Activated naive CD4-positive, alpha-beta T cell treated with anti-CD3 and anti-CD28 coated beads, Interleukin-2, amount 10 ng/mL, durations not matched to agents 7 days and 5 days (primary cell): ENCODE data around the gene BTBD9.
A peak's percentile ranks its signal among the peaks of the same experiment; 100 is the strongest.

Experiments used
- CTCF ChIA-PET: fragments of 350-600 bp; sonication (Branson Sonifier 250); formaldehyde crosslinking; loops from one replicate; lab custom pipeline; 2021; ENCODE audit warnings: antibody characterized with exemption; lab: Charles Lee
- DNase-seq: peaks from one replicate; pipeline ENCODE4 v3.0.0-alpha.2; 2020
- H3K27ac Mint-ChIP-seq: one replicate; pipeline ENCODE4 v1.8.0; 2021; ENCODE audit warnings: mild to moderate bottlenecking, moderate library complexity, mixed read lengths
- H3K27me3 Mint-ChIP-seq: one replicate; pipeline ENCODE4 v1.8.0; 2021; ENCODE audit warnings: mild to moderate bottlenecking, mixed read lengths
- H3K36me3 Mint-ChIP-seq: one replicate; pipeline ENCODE4 v1.8.0; 2021; ENCODE audit warnings: mixed read lengths
- H3K4me1 Mint-ChIP-seq: one replicate; pipeline ENCODE4 v1.8.0; 2021; ENCODE audit warnings: mixed read lengths
- H3K4me3 Mint-ChIP-seq: one replicate; pipeline ENCODE4 v1.8.0; 2021; ENCODE audit warnings: mild to moderate bottlenecking, moderate library complexity, mixed read lengths
- H3K9me3 Mint-ChIP-seq: one replicate; pipeline ENCODE4 v1.8.0; 2021; ENCODE audit warnings: mixed read lengths

BTBD9 gene

DNA sequence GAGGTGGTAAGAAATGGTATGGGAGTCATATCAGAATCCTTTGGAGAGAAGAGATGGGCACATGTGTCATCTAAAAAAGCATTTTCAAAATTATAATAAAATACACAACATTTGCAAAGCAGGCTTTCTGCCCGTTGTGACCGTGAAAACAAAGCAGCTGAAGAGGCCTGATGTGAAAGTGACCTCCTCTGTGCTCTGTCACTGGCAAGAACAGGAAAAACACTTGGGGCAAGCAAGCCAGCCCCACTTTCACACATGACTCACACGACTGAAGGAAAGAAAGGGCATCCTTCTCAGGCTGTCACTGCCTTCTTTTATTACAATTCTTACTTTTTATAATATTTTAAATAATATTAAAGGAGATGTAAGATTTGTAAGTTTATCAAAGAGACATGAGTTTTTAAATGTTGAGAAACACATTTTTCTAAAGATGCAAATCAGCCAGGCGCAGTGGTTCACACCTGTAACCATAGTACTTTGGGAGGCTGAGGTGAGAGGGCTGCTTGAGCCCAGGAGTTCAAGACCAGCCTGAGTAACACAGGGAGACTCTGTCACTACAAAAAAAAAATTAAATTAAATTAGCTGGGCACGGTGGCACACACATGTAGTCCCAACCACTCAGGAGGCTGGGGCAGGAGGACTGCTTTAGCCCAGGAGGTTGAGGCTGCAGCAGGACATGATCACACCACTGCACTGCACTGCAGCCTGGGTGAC lies 143.7 kb downstream of the BTBD9 start:
- H3K4me3 Mint-ChIP-seq: no peak overlapping the region
- no peaks in the 10 kb centered on the region for H3K4me1 Mint-ChIP-seq
- no peak overlapping the region for H3K27ac Mint-ChIP-seq
- no peak for DNase-seq
- no peaks in the 10 kb centered on the region for H3K36me3 Mint-ChIP-seq
- CTCF ChIA-PET: interaction anchor here (0.8 kb wide), 1 partner anchor 14 kb away, joined by 4 read pairs; no protein-coding TSS in a partner anchor
- H3K9me3 Mint-ChIP-seq: no peaks in the 10 kb centered on the region
- H3K27me3 Mint-ChIP-seq: no peaks in the 10 kb centered on the region

DNA sequence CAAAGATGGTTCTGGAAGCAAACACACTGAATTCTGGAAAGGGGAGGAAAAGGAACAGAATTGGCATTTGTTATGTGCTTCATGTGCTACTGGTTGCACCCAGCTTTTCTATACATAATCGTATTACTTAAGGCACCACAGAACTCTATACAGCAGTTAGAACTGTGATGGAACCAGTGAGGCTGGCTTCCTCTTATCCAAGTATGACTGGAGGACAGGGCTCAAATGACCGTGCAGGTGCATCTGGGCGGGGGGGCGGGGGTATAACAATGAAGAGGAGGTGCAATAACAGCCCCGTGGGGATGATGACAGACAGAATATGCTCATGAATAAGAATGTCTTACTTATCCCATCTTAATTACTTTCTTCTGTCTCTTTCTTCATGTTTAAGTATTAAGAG lies 144.2 kb downstream of the BTBD9 start:
- Mint-ChIP-seq H3K27me3 (no peaks in the 10 kb centered on the region), H3K4me1 (peaks cover 2% of the 10 kb centered on the region), H3K27ac (no peak overlapping the region), H3K9me3 (no peaks in the 10 kb centered on the region), H3K36me3 (no peaks in the 10 kb centered on the region), H3K4me3 (no peak overlapping the region)
- CTCF ChIA-PET: interaction anchor here (1.8 kb wide), 1 partner anchor 15 kb away, joined by 6 read pairs; no protein-coding TSS in a partner anchor
- DNase-seq: no peak

GRCh38 chr6:38493931-38494547 lies 145.7 kb downstream of the BTBD9 start:
- H3K4me3 Mint-ChIP-seq: no peak overlapping the region
- H3K4me1 Mint-ChIP-seq: peaks cover 2% of the 10 kb centered on the region
- H3K36me3 Mint-ChIP-seq: no peaks in the 10 kb centered on the region
- no peaks in the 10 kb centered on the region for H3K9me3 Mint-ChIP-seq
- DNase-seq: peak; percentile 86
- CTCF ChIA-PET: interaction anchor here (0.7 to 1.9 kb wide), 17 partner anchors 8 to 1470 kb away, joined by 3 to 10 read pairs (median 4); no protein-coding TSS in a partner anchor
- no peaks in the 10 kb centered on the region for H3K27me3 Mint-ChIP-seq
- no peak overlapping the region for H3K27ac Mint-ChIP-seq

DNA sequence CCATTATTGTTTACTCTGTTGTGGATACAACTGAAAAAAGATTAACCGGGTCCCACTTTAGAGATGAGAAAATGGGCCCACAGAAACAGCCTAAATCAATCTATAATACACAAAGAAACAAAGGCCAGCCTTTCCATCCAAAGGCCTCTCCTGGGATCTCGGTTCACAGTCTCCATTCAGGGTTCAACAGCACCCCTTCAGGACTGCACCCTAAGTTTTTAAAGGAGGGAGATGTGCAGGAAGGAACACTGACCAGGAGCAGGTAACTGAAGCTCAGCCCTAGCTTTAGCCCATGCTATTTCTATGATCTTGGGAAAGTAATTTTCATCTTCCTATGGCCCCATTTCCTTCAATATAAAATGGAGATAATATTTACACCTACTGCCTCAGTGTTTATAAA lies 147.7 kb downstream of the BTBD9 start:
- H3K27me3 Mint-ChIP-seq: no peaks in the 10 kb centered on the region
- no peak for DNase-seq
- H3K4me3 Mint-ChIP-seq: no peak overlapping the region
- H3K27ac Mint-ChIP-seq: no peak overlapping the region
- CTCF ChIA-PET: interaction anchor here (0.7 to 0.8 kb wide), 2 partner anchors 787 to 1000 kb away, joined by 3 to 4 read pairs; no protein-coding TSS in a partner anchor
- no peaks in the 10 kb centered on the region for H3K9me3 Mint-ChIP-seq
- no peaks in the 10 kb centered on the region for H3K36me3 Mint-ChIP-seq
- H3K4me1 Mint-ChIP-seq: peaks cover 2% of the 10 kb centered on the region

GRCh38 chr6:38489951-38490350 lies 149.8 kb downstream of the BTBD9 start:
- DNase-seq: no peak
- peaks cover 2% of the 10 kb centered on the region for H3K4me1 Mint-ChIP-seq
- H3K36me3 Mint-ChIP-seq: no peaks in the 10 kb centered on the region
- H3K27me3 Mint-ChIP-seq: no peaks in the 10 kb centered on the region
- CTCF ChIA-PET: interaction anchor here (1.2 kb wide), 1 partner anchor 22 kb away, joined by 3 read pairs; no protein-coding TSS in a partner anchor
- no peak overlapping the region for H3K27ac Mint-ChIP-seq
- no peak overlapping the region for H3K4me3 Mint-ChIP-seq
- no peaks in the 10 kb centered on the region for H3K9me3 Mint-ChIP-seq

DNA sequence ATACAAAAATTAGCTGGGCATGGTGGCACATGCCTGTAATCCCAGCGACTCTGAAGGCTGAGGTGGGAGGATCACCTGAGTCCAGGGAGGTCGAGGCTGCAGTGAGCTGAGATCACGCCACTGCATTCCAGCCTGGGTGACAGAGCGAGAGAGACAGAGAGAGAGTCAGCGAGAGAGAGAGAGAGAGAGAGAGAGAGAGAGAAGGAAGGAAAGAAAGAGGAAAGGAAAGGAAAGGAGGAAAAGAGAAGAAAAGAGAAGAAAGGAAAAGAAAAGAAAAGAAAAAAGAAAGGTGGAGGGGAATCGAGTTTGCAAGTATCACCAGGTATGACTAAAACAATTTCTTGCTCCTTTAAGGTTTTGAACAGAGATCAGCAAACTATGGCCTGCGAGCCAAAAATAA lies 152.3 kb downstream of the BTBD9 start:
- Mint-ChIP-seq H3K27ac (no peak overlapping the region), H3K4me3 (no peak overlapping the region), H3K27me3 (no peaks in the 10 kb centered on the region), H3K9me3 (no peaks in the 10 kb centered on the region), H3K4me1 (peaks cover 2% of the 10 kb centered on the region), H3K36me3 (no peaks in the 10 kb centered on the region)
- CTCF ChIA-PET: no interaction called here
- no peak for DNase-seq

- no peak for DNase-seq
- no peaks in the 10 kb centered on the region for H3K9me3 Mint-ChIP-seq
- no peak overlapping the region for H3K27ac Mint-ChIP-seq
- no peaks in the 10 kb centered on the region for H3K4me1 Mint-ChIP-seq
- H3K27me3 Mint-ChIP-seq: no peaks in the 10 kb centered on the region
- no peak overlapping the region for H3K4me3 Mint-ChIP-seq
- CTCF ChIA-PET: interaction anchor here (1.2 kb wide), 1 partner anchor 9 kb away, joined by 5 read pairs; no protein-coding TSS in a partner anchor
- H3K36me3 Mint-ChIP-seq: no peaks in the 10 kb centered on the region
Measured at GRCh38 chr6:38485488-38485887, 154.2 kb downstream of the BTBD9 start.

- no peaks in the 10 kb centered on the region for H3K27me3 Mint-ChIP-seq
- no peak overlapping the region for H3K4me3 Mint-ChIP-seq
- H3K4me1 Mint-ChIP-seq: no peaks in the 10 kb centered on the region
- H3K27ac Mint-ChIP-seq: no peak overlapping the region
- H3K36me3 Mint-ChIP-seq: no peaks in the 10 kb centered on the region
- DNase-seq: no peak
- H3K9me3 Mint-ChIP-seq: no peaks in the 10 kb centered on the region
- CTCF ChIA-PET: interaction anchor here (0.6 kb wide), 1 partner anchor 229 kb away, joined by 3 read pairs; no protein-coding TSS in a partner anchor
Measured at GRCh38 chr6:38484656-38485055, 155.1 kb downstream of the BTBD9 start.

DNA sequence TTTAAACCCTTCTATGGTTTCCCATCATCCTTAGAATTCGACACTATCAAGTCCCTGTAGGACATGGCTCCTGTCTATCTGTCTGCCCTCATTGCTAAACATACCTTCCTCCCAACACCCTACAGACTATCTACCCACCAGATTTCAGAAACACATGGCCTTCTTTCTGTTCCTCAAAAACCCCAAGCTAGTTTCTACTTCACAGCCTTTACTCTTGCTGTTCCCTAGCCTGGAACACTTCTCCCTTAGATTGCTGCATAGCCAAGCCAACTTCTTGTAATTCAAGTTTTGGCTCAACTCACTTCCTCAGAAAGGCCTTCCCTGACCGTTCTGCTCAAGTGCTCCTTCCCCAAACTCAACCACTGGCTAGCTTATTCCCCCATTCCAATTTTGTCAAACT lies 156.2 kb downstream of the BTBD9 start:
- no peak for DNase-seq
- Mint-ChIP-seq H3K36me3 (no peaks in the 10 kb centered on the region), H3K27ac (no peak overlapping the region), H3K27me3 (no peaks in the 10 kb centered on the region), H3K9me3 (no peaks in the 10 kb centered on the region), H3K4me3 (no peak overlapping the region), H3K4me1 (no peaks in the 10 kb centered on the region)
- CTCF ChIA-PET: interaction anchor here (1.7 kb wide), 1 partner anchor 10 kb away, joined by 7 read pairs; no protein-coding TSS in a partner anchor

DNA sequence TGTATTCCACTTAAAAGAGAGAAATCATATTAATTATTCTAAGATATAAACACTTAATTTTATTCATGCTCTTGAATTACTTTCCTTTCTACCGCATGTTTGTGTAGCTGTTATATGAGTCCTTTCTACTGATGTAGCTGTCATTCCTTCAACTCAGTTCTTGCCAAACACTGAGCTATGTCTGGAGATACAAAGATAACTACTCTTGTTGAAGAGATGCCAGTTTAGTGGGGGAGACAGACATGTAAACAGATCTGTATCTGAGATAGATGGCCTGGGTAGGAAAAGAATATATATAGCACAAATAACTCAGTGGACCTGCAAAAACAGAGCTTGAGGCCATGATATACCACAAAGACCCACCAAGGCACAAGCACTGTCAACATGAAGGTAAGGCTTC lies 157.3 kb downstream of the BTBD9 start:
- CTCF ChIA-PET: interaction anchor here (1.7 kb wide), 1 partner anchor 12 kb away, joined by 7 read pairs; no protein-coding TSS in a partner anchor
- Mint-ChIP-seq H3K27ac (no peak overlapping the region), H3K27me3 (no peaks in the 10 kb centered on the region), H3K9me3 (no peaks in the 10 kb centered on the region), H3K4me3 (no peak overlapping the region), H3K36me3 (no peaks in the 10 kb centered on the region), H3K4me1 (peaks cover 2% of the 10 kb centered on the region)
- no peak for DNase-seq

GRCh38 chr6:38481851-38482250 lies 157.9 kb downstream of the BTBD9 start:
- H3K36me3 Mint-ChIP-seq: no peaks in the 10 kb centered on the region
- no peaks in the 10 kb centered on the region for H3K27me3 Mint-ChIP-seq
- DNase-seq: no peak
- H3K4me3 Mint-ChIP-seq: no peak overlapping the region
- H3K27ac Mint-ChIP-seq: no peak overlapping the region
- no peaks in the 10 kb centered on the region for H3K9me3 Mint-ChIP-seq
- CTCF ChIA-PET: interaction anchor here (2.3 kb wide), 1 partner anchor 13 kb away, joined by 6 read pairs; no protein-coding TSS in a partner anchor
- peaks cover 2% of the 10 kb centered on the region for H3K4me1 Mint-ChIP-seq

- CTCF ChIA-PET: interaction anchor here (2.3 kb wide), 1 partner anchor 13 kb away, joined by 6 read pairs; no protein-coding TSS in a partner anchor
- DNase-seq: no peak
- no peak overlapping the region for H3K27ac Mint-ChIP-seq
- no peaks in the 10 kb centered on the region for H3K9me3 Mint-ChIP-seq
- no peak overlapping the region for H3K4me3 Mint-ChIP-seq
- no peaks in the 10 kb centered on the region for H3K27me3 Mint-ChIP-seq
- H3K36me3 Mint-ChIP-seq: no peaks in the 10 kb centered on the region
- H3K4me1 Mint-ChIP-seq: peaks cover 2% of the 10 kb centered on the region
Measured at GRCh38 chr6:38481211-38481836, 158.4 kb downstream of the BTBD9 start.

DNA sequence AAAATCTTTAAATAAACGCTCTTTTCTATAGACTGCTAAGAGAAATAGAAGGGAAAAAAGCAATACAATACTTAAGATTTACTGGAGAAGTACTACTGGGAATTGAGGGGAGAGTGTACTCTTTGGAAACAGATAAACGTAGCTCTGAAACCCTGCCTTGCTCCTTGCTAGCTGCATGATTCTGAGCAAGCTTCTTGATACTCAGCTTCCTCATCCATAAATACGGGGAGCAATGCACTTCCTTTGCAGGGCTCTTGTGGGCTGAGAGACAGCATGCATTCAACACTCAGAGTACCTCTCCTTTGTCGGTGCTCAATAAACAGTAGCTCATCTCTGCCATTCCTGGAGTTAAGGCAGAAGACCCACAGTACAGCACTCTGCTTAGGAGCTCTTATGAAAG lies 159.7 kb downstream of the BTBD9 start:
- CTCF ChIA-PET: interaction anchor here (2.3 kb wide), 1 partner anchor 14 kb away, joined by 6 read pairs; no protein-coding TSS in a partner anchor
- H3K27ac Mint-ChIP-seq: no peak overlapping the region

DNA sequence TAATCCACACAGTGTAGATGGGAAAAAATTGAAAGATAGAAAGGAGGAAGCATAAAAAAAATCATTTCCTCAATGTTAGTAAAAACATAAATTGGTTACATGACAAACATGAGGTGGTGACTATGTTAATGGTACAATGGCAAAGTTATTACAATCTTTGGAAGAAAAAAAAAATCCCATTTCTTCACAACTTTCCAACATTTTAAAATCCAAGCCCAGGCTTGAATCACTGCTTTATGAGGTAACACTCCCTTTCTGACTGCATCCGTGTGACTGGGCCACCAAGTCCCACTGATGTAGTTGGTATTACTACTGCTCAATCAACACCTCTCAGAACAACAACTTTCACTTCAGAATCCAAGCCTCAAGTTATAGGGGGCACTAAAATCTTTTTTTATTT lies 160.4 kb downstream of the BTBD9 start:
- no peak overlapping the region for H3K27ac Mint-ChIP-seq
- DNase-seq: no peak
- H3K27me3 Mint-ChIP-seq: no peaks in the 10 kb centered on the region
- CTCF ChIA-PET: interaction anchor here (0.6 kb wide), 1 partner anchor 10 kb away, joined by 3 read pairs; no protein-coding TSS in a partner anchor
- no peaks in the 10 kb centered on the region for H3K9me3 Mint-ChIP-seq
- no peaks in the 10 kb centered on the region for H3K36me3 Mint-ChIP-seq
- H3K4me3 Mint-ChIP-seq: no peak overlapping the region
- H3K4me1 Mint-ChIP-seq: peaks cover 2% of the 10 kb centered on the region

More for the DNA sequence above, 159.7 kb downstream of the BTBD9 start:
- Mint-ChIP-seq H3K9me3 (no peaks in the 10 kb centered on the region), H3K27me3 (no peaks in the 10 kb centered on the region), H3K36me3 (no peaks in the 10 kb centered on the region), H3K4me1 (peaks cover 2% of the 10 kb centered on the region), H3K4me3 (no peak overlapping the region)
- no peak for DNase-seq
